ENCODE results near the gene SLC2A13.

DNA sequence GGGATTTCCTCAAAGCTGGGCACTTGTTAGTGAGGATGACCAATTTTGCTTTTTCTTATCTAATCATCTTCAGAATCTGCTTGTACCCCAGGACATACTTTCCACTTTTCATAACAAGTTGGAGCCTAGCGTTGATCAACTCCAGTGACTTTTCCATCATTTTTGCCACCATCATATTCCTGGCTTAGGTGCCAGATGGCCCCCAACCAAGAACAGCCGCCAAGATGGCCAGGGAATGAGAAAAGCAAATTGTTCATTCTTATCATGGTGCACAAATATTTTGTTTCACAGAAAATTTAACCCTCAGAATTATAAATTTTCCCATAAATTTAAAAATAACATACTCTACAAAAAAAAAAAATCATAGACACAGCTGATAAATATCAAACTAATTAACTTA lies 37.5 kb downstream of the SLC2A13 start:
- TF ChIP-seq, protein P1, sequence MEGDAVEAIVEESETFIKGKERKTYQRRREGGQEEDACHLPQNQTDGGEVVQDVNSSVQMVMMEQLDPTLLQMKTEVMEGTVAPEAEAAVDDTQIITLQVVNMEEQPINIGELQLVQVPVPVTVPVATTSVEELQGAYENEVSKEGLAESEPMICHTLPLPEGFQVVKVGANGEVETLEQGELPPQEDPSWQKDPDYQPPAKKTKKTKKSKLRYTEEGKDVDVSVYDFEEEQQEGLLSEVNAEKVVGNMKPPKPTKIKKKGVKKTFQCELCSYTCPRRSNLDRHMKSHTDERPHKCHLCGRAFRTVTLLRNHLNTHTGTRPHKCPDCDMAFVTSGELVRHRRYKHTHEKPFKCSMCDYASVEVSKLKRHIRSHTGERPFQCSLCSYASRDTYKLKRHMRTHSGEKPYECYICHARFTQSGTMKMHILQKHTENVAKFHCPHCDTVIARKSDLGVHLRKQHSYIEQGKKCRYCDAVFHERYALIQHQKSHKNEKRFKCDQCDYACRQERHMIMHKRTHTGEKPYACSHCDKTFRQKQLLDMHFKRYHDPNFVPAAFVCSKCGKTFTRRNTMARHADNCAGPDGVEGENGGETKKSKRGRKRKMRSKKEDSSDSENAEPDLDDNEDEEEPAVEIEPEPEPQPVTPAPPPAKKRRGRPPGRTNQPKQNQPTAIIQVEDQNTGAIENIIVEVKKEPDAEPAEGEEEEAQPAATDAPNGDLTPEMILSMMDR (IDR thresholded peaks at IDR 0.05) = no peak
- no peak for TF ChIP-seq POLR2A (IDR thresholded peaks at IDR 0.05)
